ENCODE results near the gene ECE2.

ECE2 gene

DNA sequence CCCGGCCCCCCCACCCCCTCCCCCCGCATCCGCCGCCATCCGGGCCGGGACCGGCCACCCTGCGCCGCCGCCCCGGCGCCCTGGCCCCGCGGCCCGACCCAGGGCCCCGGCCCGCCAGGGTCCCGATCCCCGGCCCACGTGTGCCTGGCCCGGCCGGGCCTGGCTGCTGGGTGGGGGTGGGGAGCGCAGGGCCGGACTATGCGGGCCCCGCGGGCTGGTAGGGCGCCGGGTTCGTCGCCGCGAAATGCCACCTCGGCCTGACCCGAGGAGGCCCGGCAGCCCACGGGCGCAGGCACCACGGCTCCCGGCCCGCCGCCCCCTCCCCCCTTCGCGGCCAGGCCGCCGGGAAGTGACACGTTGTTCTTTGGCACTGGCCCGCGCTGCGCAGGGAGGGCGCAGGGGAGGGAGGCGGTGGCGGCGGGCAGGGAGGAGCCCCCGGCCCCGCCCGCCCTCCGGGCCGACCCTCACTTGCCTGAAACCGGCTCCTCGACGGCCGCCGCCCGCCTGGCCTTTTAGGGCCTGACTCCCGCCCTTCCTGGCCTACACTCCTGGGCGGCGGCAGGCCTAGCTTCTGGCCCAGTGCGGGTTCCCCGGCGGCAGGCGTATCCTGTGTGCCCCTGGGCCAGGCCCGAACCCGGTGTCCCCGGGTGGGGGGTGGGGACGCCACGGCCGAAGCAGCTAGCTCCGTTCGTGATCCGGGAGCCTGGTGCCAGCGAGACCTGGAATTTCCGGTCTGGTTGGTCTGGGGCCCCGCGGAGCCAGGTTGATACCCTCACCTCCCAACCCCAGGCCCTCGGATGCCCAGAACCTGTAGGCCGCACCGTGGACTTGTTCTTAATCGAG, 39.1 kb downstream of the ECE2 start:
- peak; percentile 70 for DNase-seq (ENCODE audit: low spot score)

DNA sequence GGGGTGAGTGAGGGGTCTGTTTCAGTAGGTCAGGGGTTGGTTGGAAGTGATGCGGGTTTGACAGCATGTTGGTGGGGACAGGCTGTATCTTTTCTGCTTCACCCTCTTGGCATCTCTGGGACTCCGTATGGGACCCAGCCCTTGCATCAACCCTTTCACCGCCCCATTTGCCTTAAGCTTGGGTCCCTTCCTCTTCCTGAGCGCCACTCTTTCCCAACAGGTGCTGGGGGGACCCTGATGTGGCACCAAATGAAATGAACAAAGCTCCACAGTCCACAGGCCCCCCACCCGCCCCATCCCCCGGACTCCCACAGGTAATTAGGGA, 39.7 kb downstream of the ECE2 start:
- peak; percentile 51 for DNase-seq (ENCODE audit: low spot score)

DNA sequence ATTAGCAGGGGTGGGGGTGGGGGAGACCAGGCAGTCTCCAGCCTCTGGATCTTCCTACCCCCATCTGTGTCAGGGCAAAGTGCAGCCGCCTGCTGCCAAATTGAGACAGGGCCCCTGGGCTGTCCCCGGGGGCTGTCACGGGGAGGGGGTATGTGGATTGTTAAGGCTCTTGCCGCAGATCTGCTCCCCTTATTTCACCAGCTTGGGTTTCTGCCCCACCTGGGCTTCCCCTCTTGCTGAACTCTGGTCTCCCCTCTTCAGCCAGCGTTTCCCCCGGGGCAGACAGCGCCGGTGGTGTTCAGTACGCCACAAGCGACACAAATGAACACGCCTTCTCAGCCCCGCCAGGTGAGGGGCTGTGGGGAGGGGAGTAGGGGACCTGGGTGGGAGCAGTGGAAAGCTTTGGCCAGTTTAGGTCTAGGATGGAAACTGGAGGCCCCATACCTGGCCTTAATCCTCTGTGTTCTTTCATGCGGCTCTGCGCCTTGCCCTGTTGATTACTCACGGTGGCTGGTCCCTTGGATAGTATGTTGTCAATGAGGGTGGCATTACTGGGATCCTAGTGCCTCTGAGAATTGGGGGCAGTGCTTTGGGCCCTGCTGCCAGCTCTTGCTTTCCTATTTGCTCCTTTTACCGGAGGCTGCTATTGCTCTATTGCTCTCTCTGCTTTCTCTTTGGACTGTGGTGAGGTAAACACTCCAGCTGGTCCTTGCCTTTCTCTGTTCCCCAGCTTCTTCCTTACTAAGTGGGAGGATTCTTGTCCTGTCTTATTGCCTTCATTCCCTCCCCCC, 40.2 kb downstream of the ECE2 start:
- peak; percentile 50 for DNase-seq (ENCODE audit: low spot score)

DNA sequence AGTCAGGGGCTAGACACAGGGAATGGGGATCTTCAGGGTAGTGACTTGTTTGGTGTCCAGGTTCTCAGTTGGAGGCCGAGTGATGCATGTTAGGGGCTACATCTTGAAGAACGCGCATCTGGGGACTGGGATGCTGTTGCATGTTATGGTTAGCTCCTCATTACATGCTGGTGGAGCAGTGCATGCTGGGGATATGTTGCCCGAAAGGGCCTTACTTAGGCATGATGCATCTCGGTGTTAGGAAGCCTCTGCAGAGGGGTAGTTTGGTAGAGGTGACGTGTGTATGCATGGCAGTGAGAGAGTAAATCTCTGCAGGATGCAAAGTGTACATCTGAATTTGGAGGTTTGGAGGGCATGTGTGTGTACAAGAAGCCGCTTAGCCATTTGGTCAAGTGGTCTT, 41.0 kb downstream of the ECE2 start:
- no peak for DNase-seq (ENCODE audit: low spot score)

DNA sequence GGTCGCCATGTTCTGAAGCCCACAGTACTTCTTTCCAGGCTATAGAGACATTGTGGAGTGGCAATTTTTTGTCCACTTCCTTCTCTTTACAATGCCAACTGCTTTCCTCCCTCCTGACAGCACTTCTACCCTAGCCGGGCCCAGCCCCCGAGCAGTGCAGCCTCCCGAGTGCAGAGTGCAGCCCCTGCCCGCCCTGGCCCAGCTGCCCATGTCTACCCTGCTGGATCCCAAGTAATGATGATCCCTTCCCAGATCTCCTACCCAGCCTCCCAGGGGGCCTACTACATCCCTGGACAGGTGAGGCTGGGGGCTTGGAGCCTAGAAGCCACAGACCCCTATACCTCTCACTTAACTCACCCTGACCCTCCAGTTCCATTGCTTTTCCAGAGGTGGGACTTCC, 41.4 kb downstream of the ECE2 start:
- DNase-seq (ENCODE audit: low spot score), result no peak

DNA sequence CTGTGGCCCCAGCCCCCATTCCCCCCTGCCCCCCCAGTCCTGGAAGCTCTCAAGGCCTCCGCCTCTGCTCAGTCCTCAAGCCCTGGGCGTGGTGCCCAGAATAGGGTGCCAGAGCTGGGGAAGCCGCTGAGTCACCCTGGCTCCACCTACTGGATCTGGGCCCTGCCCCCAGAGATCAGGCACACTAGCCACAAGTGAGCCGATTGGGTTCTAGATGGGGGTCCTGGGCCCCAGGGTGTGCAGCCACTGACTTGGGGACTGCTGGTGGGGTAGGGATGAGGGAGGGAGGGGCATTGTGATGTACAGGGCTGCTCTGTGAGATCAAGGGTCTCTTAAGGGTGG, 44.3 kb downstream of the ECE2 start:
- DNase-seq (ENCODE audit: low spot score), result peak; percentile 97

DNA sequence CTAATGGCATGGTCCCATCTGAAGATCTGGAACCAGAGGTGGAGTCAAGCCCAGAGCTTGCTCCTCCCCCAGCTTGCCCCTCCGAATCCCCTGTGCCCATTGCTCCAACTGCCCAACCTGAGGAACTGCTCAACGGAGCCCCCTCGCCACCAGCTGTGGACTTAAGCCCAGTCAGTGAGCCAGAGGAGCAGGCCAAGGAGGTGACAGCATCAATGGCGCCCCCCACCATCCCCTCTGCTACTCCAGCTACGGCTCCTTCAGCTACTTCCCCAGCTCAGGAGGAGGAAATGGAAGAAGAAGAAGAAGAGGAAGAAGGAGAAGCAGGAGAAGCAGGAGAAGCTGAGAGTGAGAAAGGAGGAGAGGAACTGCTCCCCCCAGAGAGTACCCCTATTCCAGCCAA, 45.8 kb downstream of the ECE2 start:
- no peak for DNase-seq (ENCODE audit: low spot score)

DNA sequence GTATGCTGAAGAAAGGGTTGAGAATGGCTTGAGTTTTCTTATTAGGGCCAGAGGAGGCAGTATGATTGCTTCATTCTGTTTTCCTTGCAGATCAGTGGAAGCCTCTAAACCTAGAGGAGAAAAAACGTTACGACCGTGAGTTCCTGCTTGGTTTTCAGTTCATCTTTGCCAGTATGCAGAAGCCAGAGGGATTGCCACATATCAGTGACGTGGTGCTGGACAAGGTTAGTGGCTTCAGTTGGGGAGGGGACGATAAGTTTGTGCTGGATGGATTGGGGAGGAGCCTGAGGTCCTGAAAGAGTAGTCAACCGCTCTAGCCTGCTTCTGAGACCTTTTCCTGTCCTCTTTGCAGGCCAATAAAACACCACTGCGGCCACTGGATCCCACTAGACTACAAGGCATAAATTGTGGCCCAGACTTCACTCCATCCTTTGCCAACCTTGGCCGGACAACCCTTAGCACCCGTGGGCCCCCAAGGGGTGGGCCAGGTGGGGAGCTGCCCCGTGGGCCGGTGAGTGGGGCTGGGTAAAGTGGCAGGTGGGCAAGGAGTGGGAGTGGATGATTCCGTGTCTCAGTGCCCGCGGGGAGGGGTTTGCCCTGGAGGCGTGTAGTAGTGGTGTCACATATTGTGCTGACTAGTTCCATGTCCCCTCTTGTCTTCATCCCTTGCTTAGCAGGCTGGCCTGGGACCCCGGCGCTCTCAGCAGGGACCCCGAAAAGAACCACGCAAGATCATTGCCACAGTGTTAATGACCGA, 47.1 kb downstream of the ECE2 start:
- DNase-seq (ENCODE audit: low spot score), result no peak

DNA sequence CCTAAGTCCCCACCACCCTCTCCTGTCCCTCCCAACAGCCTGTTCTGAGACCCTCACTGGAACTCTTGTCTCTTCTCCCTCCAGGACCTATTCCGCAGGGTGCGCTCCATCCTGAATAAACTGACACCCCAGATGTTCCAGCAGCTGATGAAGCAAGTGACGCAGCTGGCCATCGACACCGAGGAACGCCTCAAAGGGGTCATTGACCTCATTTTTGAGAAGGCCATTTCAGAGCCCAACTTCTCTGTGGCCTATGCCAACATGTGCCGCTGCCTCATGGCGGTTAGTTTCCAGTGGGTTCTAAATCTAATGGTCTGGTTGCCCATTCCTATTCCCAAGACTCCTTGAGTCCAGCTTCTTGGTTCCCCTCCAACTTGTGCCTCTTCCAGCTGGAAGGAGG, 47.9 kb downstream of the ECE2 start:
- DNase-seq (ENCODE audit: low spot score), result no peak

DNA sequence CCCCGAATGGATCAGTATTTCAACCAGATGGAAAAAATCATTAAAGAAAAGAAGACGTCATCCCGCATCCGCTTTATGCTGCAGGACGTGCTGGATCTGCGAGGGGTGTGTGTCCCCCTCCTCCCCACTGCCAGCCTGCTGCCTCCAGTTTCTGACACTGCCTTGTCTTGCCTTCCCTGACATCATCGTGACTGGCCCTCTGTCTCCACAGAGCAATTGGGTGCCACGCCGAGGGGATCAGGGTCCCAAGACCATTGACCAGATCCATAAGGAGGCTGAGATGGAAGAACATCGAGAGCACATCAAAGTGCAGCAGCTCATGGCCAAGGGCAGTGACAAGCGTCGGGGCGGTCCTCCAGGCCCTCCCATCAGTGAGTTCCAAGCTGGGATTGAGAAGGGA, 49.4 kb downstream of the ECE2 start:
- no peak for DNase-seq (ENCODE audit: low spot score)

DNA sequence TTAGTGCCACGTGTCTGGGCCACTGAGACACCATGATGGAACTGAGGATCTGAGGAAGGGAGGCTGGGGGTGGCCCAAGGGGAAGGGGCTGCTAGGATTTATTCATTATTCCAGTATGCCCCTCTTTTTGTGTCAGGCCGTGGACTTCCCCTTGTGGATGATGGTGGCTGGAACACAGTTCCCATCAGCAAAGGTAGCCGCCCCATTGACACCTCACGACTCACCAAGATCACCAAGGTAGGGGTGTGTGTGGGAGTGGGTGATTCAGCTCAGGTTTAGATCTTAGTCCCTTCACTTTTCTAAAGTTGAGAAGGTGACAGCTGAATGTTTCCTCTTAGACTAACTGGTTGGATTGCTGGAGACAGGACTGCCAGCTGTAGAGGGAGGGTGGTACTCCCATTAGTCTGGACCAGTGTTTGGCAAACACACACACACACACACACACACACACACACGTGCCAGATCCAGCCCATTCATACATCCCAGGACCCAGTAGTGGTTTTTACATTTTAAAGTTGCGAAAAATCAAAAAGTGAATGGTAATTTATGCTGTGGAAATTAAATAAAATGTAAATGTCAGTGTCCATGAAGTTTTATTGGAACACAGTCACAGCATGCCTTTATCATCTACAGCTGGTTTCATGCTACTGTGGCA, 50.0 kb downstream of the ECE2 start:
- no peak for DNase-seq (ENCODE audit: low spot score)

DNA sequence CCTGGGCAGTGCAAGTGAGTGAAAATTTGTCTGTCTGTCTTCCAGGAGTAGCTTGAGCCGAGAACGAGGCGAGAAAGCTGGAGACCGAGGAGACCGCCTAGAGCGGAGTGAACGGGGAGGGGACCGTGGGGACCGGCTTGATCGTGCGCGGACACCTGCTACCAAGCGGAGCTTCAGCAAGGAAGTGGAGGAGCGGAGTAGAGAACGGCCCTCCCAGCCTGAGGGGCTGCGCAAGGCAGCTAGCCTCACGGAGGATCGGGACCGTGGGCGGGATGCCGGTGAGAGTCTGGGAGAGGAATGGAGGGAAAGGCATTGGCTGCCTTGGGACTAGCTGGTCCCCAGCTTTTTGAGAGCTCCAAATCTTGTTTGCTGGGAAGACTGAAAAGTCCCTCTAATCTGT, 51.3 kb downstream of the ECE2 start:
- DNase-seq (ENCODE audit: low spot score), result no peak

DNA sequence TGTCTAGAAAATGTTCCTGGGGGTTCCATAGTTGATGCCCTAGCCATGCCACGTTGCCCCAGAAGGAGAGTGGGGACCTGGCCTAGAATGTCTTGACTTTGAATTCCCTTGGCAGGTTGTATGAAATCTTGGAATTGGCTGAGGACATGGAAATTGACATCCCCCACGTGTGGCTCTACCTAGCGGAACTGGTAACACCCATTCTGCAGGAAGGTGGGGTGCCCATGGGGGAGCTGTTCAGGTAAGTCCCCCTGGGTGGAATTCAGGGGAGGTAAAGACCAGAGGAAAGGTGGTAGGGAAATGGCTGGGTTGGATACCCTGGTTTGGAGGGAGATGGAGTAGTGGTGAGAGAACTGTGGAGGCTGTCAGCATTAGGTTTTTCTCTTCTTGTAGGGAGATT, 52.7 kb downstream of the ECE2 start:
- no peak for DNase-seq (ENCODE audit: low spot score)

DNA sequence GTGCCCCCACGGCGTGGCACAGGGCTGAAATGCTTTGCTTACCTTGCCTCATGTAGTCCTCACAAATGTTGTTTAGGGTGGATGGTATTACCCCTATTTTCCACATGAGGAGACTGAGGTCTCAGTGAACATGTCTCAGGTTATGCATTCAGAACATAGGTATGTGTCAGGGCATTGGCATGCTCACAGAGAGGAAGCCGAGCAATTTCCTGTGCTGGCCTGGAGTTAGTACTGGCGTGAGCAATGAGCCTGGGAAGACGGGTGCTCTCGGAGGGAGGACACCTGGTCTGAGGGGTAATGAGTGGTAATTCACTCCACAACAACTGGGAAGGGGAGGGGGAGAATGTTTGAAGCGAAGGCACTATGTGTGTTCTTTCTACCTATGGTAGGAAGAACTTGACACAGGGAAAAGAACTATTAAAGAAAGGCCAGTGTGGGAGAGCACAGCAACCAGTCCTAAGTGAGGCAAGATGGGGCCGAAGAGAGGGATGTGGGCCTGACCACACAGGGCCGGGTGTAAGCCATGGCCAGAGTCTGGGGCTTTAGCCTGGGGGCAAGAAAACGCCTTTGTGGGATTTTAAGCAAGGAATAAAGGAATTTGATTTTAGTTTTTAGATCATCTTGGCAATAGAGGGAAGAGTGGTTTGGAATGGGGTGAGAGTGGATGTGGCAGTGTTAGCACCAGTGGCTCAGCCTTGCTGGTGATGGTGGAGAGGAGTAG, 56.7 kb downstream of the ECE2 start:
- no peak for DNase-seq (ENCODE audit: low spot score)

DNA sequence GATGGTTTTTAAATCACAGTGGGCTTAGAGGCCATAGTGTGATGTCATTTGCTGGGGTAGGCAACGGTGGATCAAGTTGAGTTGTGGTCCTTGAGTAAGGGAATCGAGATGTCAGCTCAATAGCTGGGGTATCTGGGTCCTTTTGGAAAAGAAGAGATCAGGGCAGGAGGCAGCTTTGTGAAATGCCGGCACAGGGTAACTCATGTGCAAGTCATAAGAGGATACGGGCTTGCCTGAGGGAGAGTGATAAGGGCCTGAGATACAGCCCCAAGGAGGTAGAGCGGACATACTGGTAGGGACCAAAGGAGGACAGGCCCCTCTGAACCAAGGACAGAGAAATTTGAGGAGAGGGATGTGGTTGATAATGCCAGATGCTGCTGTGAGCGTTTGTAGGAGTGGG, 57.4 kb downstream of the ECE2 start:
- DNase-seq (ENCODE audit: low spot score), result peak; percentile 53

DNA sequence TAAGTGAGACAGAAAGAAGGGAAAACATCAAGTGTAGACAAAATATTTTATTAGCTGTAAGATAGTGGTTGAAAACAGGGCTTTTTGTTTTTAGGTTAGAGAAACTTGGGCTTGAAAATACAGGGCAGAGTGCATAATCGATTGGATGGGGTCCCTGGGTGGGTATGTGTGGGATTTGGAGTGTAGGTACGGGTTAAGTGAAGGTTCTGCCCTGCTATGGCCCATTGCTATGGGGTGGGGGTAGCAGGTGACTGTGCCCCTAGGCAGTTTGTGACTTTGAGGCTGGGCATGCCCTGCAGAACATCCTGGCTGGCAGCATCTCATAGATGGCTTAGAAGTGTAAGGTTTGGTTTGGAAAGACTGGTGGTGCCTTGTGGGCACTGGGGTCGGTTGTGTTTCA, 57.9 kb downstream of the ECE2 start:
- no peak for DNase-seq (ENCODE audit: low spot score)

DNA sequence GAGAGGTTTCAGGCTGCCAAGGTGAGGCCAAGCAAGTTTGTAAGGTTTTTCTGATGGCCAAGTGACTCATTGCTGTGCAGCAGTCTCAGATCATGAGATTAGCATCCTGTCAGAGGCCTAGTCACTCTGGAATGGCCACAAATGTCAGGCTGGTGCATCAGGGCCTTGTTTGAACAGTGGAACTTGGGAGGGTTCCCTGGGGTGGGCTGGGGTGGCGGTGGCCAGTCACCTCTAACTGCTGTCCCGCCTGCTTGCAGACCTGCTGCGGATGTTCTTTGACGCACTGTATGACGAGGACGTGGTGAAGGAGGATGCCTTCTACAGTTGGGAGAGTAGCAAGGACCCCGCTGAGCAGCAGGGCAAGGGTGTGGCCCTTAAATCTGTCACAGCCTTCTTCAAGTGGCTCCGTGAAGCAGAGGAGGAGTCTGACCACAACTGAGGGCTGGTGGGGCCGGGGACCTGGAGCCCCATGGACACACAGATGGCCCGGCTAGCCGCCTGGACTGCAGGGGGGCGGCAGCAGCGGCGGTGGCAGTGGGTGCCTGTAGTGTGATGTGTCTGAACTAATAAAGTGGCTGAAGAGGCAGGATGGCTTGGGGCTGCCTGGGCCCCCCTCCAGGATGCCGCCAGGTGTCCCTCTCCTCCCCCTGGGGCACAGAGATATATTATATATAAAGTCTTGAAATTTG, 58.8 kb downstream of the ECE2 start:
- peak; percentile 71 for DNase-seq (ENCODE audit: low spot score)

DNA sequence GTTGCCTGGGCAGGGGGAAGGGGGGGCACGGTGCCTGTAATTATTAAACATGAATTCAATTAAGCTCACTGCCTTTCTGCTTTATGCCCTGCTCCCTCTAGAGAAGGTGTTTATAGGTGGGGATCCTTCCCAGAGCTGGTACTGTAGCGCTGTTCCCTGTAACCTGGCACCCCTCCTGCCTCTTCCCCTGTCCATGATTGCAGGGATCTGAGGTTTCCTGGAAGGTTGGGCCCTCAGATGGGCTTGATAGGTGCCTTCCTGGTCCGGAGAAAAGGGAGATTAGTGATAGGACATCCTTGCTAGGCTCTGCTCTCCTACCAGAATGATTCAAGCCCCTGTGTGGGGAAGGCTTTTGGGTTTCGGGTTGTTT, 59.5 kb downstream of the ECE2 start:
- no peak for DNase-seq (ENCODE audit: low spot score)

DNA sequence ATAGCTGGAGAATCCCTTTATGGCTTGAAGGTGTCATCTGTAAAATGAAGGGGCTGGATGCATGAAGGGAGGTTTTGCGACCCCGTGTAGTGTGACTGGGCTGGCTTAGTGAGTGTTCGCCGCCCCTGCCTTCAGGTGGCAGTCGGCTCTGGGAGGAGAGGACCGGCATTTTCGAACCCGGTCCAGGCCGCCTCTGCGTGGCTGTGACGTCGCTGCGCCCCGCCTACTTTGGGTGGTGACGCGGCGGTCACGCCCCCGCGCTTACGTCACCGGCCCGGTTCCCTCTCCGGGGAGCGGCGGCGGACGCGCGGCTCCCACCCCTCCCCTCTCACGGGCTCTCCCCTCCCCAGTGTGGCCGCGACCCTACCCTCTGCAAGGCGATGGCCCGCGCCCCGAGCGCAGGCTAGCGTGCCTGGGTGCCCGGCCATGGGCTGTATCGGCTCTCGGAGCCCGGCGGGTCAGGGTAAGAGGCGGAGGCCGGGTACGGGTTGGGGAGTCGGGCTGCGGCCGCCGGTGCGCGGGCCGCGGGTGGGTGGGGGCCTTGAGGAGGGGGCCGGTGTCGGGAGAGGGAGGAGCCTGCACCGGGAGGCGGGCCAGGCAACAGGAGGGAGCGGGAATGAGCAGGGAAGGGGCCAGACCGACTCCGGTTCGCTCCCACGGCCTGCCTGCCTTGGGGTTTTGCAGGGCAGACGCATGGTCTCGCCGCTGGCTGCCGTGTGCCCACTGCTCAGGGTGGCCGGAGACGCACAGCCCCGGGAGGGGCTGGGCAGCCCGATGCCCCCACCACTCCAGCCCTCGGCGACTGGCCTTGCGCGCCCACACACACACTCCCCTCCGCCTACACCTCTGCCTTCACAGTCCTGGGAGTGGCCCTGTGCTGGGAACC, 60.1 kb downstream of the ECE2 start:
- DNase-seq (ENCODE audit: low spot score), result peak; percentile 93

Data from hematopoietic multipotent progenitor cell treated with erythropoietin and hydrocortisone succinate and interleukin-3 and kit ligand, for 17 days (in vitro differentiated cells).